ENCODE data around the gene SORT1. TPM values are rescaled to one million over a fixed set of nuclear protein-coding genes. Genes with fewer than 3 reads are reported as not detected.
A peak's percentile ranks its signal among the peaks of the same experiment; 100 is the strongest.
"Not testable (repeated sequence)": the region's sequence is repeated elsewhere in the genome, so short reads cannot be mapped to it uniquely, and the experiment has no call there.

SORT1 gene
- total and polyA plus RNA-seq, 8 donors = 4.6 to 481 (median 36.6) TPM

- no peaks in the 10 kb centered on the region for H3K36me3 ChIP-seq
- intact Hi-C loops (cut with DNase I; ENCODE audit: low total_unique reads) = no loop called here
Measured at GRCh38 chr1:109381573-109381972, 16.1 kb downstream of the SORT1 start.

DNA sequence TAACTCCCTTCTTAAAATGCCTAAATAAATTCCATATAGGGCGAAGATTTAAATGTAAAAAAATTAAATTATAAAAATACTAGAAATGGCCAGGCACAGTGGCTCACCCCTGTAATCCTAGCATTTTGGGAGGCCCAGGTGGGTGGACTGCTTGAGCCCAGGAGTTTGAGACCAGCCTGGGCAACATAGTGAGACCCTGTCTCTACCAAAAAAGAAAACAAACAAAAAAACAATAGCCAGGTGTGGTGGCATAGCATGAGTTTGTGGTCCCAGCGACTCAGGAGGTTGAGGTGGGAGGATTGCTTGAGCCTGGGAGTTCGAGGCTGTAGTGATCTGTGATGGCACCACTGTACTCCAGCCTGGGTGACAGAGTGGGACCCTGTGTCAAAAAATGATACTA lies 17.8 kb downstream of the SORT1 start:
- WGBS, 5 donors = 90 to 96% (median 95%) methylated on average over 3 of the region's 3 CpGs
- intact Hi-C loops (cut with DNase I; ENCODE audit: low total_unique reads) = no loop called here
- peaks cover 0 to 41% (median 24%) of the 10 kb centered on the region in 4 donors for H3K4me1 ChIP-seq
- TF ChIP-seq POLR2A (IDR thresholded peaks at IDR 0.05) (no peak), EP300 (IDR thresholded peaks at IDR 0.05) (no peak), POLR2AphosphoS5 (IDR thresholded peaks at IDR 0.05) (no peak)
- TF ChIP-seq, protein P1, sequence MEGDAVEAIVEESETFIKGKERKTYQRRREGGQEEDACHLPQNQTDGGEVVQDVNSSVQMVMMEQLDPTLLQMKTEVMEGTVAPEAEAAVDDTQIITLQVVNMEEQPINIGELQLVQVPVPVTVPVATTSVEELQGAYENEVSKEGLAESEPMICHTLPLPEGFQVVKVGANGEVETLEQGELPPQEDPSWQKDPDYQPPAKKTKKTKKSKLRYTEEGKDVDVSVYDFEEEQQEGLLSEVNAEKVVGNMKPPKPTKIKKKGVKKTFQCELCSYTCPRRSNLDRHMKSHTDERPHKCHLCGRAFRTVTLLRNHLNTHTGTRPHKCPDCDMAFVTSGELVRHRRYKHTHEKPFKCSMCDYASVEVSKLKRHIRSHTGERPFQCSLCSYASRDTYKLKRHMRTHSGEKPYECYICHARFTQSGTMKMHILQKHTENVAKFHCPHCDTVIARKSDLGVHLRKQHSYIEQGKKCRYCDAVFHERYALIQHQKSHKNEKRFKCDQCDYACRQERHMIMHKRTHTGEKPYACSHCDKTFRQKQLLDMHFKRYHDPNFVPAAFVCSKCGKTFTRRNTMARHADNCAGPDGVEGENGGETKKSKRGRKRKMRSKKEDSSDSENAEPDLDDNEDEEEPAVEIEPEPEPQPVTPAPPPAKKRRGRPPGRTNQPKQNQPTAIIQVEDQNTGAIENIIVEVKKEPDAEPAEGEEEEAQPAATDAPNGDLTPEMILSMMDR (IDR thresholded peaks at IDR 0.05) = no peak
- no peaks in the 10 kb centered on the region for H3K27me3 ChIP-seq
- H3K27ac ChIP-seq = peak overlapping the region in 1 of 5 donors; percentile 20
- no peak for DNase-seq
- H3K4me3 ChIP-seq = no peak overlapping the region
- no peaks in the 10 kb centered on the region for H3K9me3 ChIP-seq
- no peaks in the 10 kb centered on the region for H3K36me3 ChIP-seq

More at GRCh38 chr1:109381573-109381972, 16.1 kb downstream of the SORT1 start:
- Histone ChIP-seq H3K4me1 (peaks cover 0 to 53% (median 35%) of the 10 kb centered on the region in 4 donors), H3K9me3 (no peaks in the 10 kb centered on the region), H3K27ac (peak overlapping the region in 2 of 5 donors; percentile 6 to 65), H3K4me3 (no peak overlapping the region), H3K27me3 (no peaks in the 10 kb centered on the region)
- WGBS, 5 donors = 50 to 77% (median 67%) methylated on average over 2 of the region's 2 CpGs
- no peak for DNase-seq
- TF ChIP-seq, protein P1 (IDR thresholded peaks at IDR 0.05) = no peak
- TF ChIP-seq EP300 (IDR thresholded peaks at IDR 0.05) (no peak), POLR2A (IDR thresholded peaks at IDR 0.05) (no peak)

DNA sequence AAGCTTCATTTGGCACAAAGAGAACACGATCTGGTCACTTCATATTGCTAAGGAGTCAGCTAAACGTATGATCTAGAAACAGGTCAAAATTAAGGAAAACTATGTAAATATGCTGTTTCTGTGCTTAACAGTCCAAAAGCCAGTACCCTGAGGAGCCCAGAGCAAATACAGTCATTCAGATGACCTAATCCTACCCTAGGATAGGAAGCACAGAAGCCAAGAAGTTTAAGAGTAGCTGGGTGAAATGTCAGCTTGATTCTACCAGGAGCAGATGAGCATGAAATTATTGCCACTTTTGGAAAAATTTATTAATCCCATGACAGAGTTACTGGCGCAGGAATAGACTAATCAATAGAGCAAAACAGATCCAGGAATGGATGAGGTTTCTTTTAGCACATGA lies 18.3 kb downstream of the SORT1 start:
- no peaks in the 10 kb centered on the region for H3K36me3 ChIP-seq
- H3K27ac ChIP-seq = peak overlapping the region in 1 of 5 donors; percentile 20
- intact Hi-C loops (cut with DNase I; ENCODE audit: low total_unique reads) = no loop called here
- H3K9me3 ChIP-seq = no peaks in the 10 kb centered on the region
- DNase-seq = no peak
- H3K4me3 ChIP-seq = no peak overlapping the region
- 79 to 91% (median 89%) methylated on average over 3 of the region's 3 CpGs for WGBS, 5 donors
- TF ChIP-seq, protein P1 (IDR thresholded peaks at IDR 0.05) = no peak
- TF ChIP-seq POLR2AphosphoS5 (IDR thresholded peaks at IDR 0.05) = no peak
- TF ChIP-seq EP300 (IDR thresholded peaks at IDR 0.05) = no peak
- TF ChIP-seq POLR2A (IDR thresholded peaks at IDR 0.05) = no peak
- H3K4me1 ChIP-seq = peaks cover 0 to 36% (median 21%) of the 10 kb centered on the region in 4 donors
- H3K27me3 ChIP-seq = no peaks in the 10 kb centered on the region

GRCh38 chr1:109377698-109378097 lies 20.0 kb downstream of the SORT1 start:
- DNase-seq = no peak
- Histone ChIP-seq H3K9me3 (no peaks in the 10 kb centered on the region), H3K4me3 (no peak overlapping the region), H3K27ac (no peak overlapping the region), H3K36me3 (no peaks in the 10 kb centered on the region), H3K4me1 (peaks cover 0 to 26% (median 12%) of the 10 kb centered on the region in 4 donors), H3K27me3 (no peaks in the 10 kb centered on the region)
- 94 to 97% (median 95%) methylated on average over 4 of the region's 4 CpGs for WGBS, 5 donors
- intact Hi-C loops (cut with DNase I; ENCODE audit: low total_unique reads) = no loop called here
- TF ChIP-seq POLR2A (IDR thresholded peaks at IDR 0.05) (no peak), POLR2AphosphoS5 (IDR thresholded peaks at IDR 0.05) (no peak), EP300 (IDR thresholded peaks at IDR 0.05) (no peak)
- TF ChIP-seq, protein P1 (IDR thresholded peaks at IDR 0.05) = no peak

- Histone ChIP-seq H3K27ac (peak overlapping the region in 1 of 5 donors; percentile 40), H3K4me1 (peaks cover 0 to 46% (median 23%) of the 10 kb centered on the region in 4 donors)
- intact Hi-C loops (cut with DNase I; ENCODE audit: low total_unique reads); H3K36me3 ChIP-seq; H3K9me3 ChIP-seq; H3K27me3 ChIP-seq; DNase-seq; H3K4me3 ChIP-seq: not testable (repeated sequence)
- 92 to 95% (median 94%) methylated on average over 2 of the region's 2 CpGs for WGBS, 5 donors
Measured at GRCh38 chr1:109373696-109374095, 24.0 kb downstream of the SORT1 start.
